HG03103 (cell line): ENCODE data around the gene MDC1.
"Not testable (repeated sequence)": the region's sequence is repeated elsewhere in the genome, so short reads cannot be mapped to it uniquely, and the experiment has no call there.

Experiments
- ATAC-seq: cut with Tn5 transposase; IDR thresholded peaks from one replicate; pipeline ENCODE4 v1.9.1; 2021; ENCODE audit warnings: low read depth; ENCODE audit not compliant: unreplicated experiment

The MDC1 gene, protein sequence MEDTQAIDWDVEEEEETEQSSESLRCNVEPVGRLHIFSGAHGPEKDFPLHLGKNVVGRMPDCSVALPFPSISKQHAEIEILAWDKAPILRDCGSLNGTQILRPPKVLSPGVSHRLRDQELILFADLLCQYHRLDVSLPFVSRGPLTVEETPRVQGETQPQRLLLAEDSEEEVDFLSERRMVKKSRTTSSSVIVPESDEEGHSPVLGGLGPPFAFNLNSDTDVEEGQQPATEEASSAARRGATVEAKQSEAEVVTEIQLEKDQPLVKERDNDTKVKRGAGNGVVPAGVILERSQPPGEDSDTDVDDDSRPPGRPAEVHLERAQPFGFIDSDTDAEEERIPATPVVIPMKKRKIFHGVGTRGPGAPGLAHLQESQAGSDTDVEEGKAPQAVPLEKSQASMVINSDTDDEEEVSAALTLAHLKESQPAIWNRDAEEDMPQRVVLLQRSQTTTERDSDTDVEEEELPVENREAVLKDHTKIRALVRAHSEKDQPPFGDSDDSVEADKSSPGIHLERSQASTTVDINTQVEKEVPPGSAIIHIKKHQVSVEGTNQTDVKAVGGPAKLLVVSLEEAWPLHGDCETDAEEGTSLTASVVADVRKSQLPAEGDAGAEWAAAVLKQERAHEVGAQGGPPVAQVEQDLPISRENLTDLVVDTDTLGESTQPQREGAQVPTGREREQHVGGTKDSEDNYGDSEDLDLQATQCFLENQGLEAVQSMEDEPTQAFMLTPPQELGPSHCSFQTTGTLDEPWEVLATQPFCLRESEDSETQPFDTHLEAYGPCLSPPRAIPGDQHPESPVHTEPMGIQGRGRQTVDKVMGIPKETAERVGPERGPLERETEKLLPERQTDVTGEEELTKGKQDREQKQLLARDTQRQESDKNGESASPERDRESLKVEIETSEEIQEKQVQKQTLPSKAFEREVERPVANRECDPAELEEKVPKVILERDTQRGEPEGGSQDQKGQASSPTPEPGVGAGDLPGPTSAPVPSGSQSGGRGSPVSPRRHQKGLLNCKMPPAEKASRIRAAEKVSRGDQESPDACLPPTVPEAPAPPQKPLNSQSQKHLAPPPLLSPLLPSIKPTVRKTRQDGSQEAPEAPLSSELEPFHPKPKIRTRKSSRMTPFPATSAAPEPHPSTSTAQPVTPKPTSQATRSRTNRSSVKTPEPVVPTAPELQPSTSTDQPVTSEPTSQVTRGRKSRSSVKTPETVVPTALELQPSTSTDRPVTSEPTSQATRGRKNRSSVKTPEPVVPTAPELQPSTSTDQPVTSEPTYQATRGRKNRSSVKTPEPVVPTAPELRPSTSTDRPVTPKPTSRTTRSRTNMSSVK (N-terminal part only)

GRCh38 chr6:30717129-30717844 lies at the start of gene MDC1:
Gene MDC1 (minus strand): TSS chr6:30717281. CDS start chr6:30715175, 2,106 bp downstream.
- ATAC-seq, result peak; percentile 57

GRCh38 chr6:30766461-30767157 lies 49.5 kb upstream of the MDC1 start:
- no peak for ATAC-seq

GRCh38 chr6:30765495-30765894 lies 48.4 kb upstream of the MDC1 start:
- not testable (repeated sequence) for ATAC-seq

- not testable (repeated sequence) for ATAC-seq
These were observed 47.5 kb upstream of the MDC1 start for GRCh38 chr6:30764490-30765043.

DNA sequence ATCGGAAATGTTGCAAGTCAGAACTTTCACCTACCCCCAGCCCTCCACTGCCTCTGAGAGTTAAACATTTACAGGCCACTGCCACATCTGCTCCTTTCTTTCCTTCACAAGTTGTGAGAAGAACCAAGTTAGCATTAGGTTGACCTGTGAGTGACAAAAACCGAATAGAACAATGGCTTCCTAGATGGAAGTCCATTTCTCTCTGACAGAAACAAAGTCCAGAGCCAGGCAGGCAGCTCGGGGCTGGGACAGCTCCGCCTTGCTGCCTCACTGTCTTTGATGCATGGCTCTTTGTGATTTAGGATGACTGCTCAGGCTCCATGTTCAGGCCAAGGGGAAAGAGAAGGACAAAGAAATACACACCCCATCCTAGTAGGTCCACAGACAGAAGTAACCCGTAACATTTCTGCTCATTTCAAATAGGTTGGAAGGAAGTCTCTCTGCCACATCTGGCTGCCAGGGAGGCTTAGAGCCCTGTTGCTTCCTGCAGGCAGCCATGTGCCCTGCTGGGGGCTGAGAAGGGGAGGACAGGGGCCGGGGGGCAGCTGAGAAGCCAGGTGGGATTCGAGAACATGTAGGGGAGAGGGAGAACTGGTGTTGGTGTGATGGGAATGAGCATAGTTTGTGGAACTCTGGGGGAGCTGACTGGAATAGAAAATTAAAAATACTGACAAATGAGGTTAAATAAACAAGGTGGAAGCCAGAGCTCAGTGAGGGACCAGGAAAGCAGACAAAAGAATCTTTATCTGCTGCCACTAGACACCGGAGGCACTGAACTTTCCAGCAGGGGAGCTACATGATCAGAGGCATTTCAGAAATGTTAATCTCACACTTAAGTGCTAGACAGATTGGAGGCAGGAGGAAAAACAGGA lies 46.8 kb upstream of the MDC1 start:
- ATAC-seq, result no peak

DNA sequence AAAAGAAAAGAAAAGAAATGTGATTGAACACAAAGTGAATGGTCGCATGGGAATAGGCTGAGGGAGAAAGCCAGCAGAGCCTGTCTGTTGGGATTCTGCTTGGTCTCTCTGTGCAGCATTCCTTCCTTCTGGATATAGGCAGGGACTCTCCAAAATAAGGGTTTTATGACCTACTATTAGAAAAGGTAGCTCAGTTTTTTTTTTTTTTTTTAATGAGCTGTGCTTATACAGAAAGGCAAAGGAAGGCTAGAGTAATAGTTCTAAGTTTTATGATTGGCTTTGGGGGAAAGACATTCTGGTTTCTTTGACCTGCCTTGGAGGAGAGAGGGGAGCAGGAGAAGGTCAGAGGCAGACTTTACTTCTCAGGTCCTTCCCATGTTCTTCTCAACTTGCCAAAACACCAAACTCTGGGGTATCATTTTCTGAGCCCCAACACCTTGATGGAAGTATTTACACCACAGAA lies 46.1 kb upstream of the MDC1 start:
- ATAC-seq, result no peak

DNA sequence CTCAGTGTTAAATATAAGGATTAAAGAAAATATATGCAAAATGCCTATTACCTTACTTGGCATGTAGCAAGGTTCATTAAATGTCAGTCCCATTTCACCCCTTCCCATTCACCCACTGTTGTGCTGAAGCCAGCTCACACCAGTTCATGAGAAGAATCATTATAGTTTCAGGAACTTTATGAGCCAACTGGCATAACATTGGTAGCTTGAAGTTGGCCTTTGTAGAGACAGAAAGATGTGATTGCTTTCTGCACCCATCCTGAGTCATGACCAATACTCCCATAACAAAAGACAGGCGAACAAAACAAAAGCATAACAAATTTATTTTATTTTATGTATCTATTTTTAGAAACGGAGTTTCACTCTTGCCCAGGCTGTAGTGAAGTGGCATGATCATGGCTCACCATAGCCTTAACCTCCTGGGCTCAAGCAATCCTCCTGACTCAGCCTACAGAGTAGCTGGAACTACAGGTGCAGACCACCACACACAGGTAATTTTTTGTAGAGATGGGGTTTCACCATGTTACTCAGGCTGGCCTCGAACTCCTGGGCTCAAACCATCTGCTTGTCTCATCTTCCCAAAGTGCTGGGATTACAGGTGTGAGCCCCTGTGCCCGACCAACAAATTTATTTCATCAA lies 44.8 kb upstream of the MDC1 start:
- ATAC-seq, result no peak

DNA sequence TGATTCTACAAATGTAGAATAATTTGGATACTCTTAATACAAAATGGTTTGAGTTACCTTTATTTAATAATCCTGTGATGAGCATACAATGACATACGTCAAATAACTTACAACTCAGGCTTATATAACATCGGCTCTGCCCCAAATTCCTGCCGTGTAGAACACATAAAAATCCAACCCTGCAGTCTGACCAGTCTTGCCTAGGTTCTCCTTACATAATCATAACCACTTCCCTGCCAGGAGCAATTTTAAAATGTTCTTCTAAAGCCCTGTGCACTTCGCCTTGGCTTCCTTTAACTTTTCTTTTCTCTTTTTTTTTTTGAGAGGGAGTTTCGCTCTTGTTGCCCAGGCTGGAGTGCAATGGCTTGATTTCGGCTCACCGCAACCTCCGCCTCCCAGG lies 43.5 kb upstream of the MDC1 start:
- ATAC-seq, result no peak

DNA sequence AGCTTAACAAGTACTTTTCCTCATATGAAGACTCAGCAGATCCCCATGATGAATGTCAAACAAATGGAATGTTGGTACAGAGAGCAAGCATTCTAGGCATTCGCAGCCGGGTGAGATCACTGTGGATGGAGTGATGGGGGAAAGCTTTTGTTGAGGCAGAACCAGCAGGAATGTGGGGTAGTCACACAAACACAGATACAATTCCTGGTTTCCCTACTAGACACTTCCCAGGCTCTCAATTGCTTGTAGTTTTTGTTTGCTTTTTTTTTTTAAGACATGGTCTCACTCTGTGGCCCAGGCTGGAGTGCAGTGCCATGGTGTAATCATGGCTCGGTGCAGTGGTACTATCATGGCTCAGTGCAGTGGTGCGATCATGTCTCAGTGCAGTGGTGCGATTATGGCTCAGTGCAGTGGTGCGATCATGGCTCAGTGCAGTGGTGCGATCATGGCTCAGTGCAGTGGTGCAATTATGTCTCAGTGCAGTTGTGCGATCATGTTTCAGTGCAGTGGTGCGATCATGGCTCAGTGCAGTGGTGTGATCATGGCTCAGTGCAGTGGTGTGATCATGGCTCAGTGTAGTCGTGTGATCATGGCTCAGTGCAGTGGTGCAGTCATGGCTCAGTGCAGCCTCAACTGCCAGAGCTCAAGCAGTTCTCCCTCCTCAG lies 42.6 kb upstream of the MDC1 start:
- ATAC-seq, result no peak

DNA sequence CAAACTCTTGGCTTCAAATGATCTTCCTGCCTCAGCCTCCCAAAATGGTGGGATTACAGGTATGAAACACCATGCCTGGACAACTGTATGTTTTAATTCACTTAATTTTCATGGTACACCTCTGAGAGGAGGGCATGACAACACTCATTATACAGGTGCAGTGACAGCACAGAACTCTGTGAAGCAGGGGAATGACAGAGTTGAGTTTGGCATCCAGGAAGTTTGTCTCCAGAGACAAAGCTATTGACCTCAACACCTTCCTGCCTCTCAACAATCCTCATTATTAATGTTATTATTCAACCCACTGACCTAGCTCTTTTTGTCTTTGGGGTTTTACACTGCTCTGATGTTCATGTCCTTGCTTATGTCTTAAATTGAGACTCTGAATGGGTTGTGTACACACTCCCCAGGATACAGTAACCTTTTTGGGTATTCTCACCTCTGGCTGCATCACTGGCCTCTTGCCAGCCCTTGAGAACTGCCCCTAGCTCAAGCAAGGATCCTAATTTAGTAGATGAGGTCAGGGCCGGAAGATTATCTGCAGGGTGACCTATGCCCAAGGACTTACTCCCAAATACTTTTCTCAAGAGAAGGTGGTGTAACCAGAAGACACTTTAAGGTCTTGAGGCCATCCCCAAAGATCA lies 40.3 kb upstream of the MDC1 start:
- ATAC-seq, result no peak

- ATAC-seq, result not testable (repeated sequence)
These were observed 39.4 kb upstream of the MDC1 start for GRCh38 chr6:30756405-30757003.

GRCh38 chr6:30754631-30755030 lies 37.5 kb upstream of the MDC1 start:
- ATAC-seq, result no peak

DNA sequence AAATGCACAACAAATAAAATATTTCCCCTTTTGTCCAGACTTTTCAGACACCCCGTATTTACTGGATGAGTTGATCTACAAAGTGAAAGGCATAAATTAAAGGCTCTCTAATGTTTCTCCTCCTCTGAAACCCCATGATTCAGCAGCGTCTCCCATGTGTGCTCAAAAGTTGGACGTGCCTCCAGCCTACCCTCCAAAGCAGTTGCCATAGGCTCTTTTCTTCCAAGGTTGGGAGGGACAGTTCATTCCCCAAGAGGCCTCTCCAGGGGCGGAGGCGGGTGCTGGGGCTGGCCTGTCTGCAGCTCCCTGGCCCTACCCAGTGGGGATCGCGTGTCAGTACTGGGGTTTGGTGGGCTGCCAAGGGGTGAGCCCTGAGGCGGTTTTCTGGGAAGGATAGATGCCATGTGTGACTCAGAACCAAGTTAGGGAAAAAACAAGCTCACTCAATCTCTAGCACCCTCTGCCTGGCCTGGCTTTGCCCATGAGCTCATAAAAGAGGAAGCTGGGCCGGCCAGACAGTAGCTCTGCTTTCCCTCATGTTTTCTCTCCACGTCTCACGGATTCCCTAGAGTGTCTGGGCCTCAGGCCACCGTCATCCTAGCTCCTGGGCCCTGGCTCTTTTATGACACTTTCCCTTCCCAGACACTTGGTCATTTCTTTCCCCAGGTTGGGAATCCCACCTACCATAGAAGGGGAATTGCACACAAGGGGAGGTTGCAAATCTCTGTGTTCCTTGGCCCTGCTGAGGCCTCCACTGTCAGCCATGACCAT lies 35.3 kb upstream of the MDC1 start:
- no peak for ATAC-seq

- ATAC-seq, result no peak
These were observed 33.2 kb upstream of the MDC1 start for GRCh38 chr6:30750379-30750668.

- ATAC-seq, result no peak
These were observed 32.7 kb upstream of the MDC1 start for GRCh38 chr6:30749554-30750378.
